ENCODE data around the gene RAB36. TPM values are rescaled to one million over a fixed set of nuclear protein-coding genes. Genes with fewer than 3 reads are reported as not detected.

Gene RAB36
- total RNA-seq, 1 experiment from 2014 or later, result 1.8 TPM

- Mint-ChIP-seq H3K4me3 (no peak overlapping the region), H3K27ac (no peak overlapping the region), H3K27me3 (ENCODE audit: low read depth) (peaks cover 13% of the 10 kb centered on the region), H3K36me3 (no peaks in the 10 kb centered on the region), H3K9me3 (no peaks in the 10 kb centered on the region), H3K4me1 (peaks cover 5% of the 10 kb centered on the region; the same call in 1 of the 2 replicates)
- ATAC-seq (no peak), DNase-seq (ENCODE audit: low spot score) (no peak)
- TF ChIP-seq ERG (CRISPR knock-in tag; IDR thresholded peaks at IDR 0.05), result no peak
- TF ChIP-seq SMAD3 (CRISPR knock-in tag; IDR thresholded peaks at IDR 0.05; ENCODE audit: borderline replicate concordance), result no peak
- no peak for TF ChIP-seq E2F5 (CRISPR knock-in tag; IDR thresholded peaks at IDR 0.05)
- CTCF ChIA-PET, result interaction anchor here (1.1 to 4.3 kb wide), 5 partner anchors 12 to 270 kb away, joined by 4 to 258 read pairs (median 5); no protein-coding TSS in a partner anchor
- POLR2A ChIA-PET, result no interaction called here
Observed at GRCh38 chr22:23126165-23127054, 18.9 kb upstream of the RAB36 start.

- ATAC-seq (no peak), DNase-seq (ENCODE audit: low spot score) (no peak)
- H3K9me3 Mint-ChIP-seq, result no peaks in the 10 kb centered on the region
- H3K4me3 Mint-ChIP-seq, result no peak overlapping the region
- H3K4me1 Mint-ChIP-seq, result peaks cover 5% of the 10 kb centered on the region; the same call in 1 of the 2 replicates
- CTCF ChIA-PET, result interaction anchor here (1.0 to 4.3 kb wide), 12 partner anchors 8 to 279 kb away, joined by 4 to 258 read pairs (median 8); partner anchors contain the start of gene RSPH14
- H3K36me3 Mint-ChIP-seq, result no peaks in the 10 kb centered on the region
- H3K27ac Mint-ChIP-seq, result no peak overlapping the region
- POLR2A ChIA-PET, result no interaction called here
- H3K27me3 Mint-ChIP-seq (ENCODE audit: low read depth), result peaks cover 10% of the 10 kb centered on the region
- TF ChIP-seq PRDM15 (CRISPR knock-in tag; IDR thresholded peaks at IDR 0.05) (no peak), HMGXB4 (CRISPR knock-in tag; IDR thresholded peaks at IDR 0.05) (no peak), E2F4 (CRISPR knock-in tag; IDR thresholded peaks at IDR 0.05; ENCODE audit: borderline replicate concordance, low read depth) (no peak), ELF4 (CRISPR knock-in tag; IDR thresholded peaks at IDR 0.05; ENCODE audit: low read depth) (no peak), E2F5 (CRISPR knock-in tag; IDR thresholded peaks at IDR 0.05) (no peak)
Observed at GRCh38 chr22:23127055-23127756, 18.1 kb upstream of the RAB36 start.
